GM21576 (cell line): ENCODE results near the gene PPP5C.
"Not testable (repeated sequence)": the region's sequence is repeated elsewhere in the genome, so short reads cannot be mapped to it uniquely, and the experiment has no call there.

Source experiments
- ATAC-seq: cut with Tn5 transposase; IDR thresholded peaks from one replicate; pipeline ENCODE4 v1.9.1; 2021; ENCODE audit warnings: mild to moderate bottlenecking, moderate library complexity; ENCODE audit not compliant: unreplicated experiment

The PPP5C gene

DNA sequence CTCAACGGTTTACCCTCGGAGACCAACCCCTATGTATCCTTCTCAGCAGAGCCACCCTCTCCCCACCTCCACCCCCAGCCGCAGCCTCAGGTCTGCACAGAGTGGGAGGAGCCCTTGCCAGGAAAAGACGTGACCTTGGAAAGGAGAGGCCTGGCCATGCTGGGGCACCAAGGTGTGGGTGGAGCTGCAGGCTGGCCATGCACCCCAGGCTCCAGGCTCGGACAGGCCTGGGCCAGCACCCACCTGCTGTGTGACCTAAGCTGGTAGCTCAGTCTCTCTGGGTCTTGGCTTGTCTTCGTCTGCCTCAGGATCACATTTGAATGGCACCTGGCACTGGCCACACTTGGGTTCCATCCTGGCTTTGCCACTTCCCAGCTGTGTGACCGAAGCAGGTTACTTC, 37.0 kb downstream of the PPP5C start:
- ATAC-seq = no peak

DNA sequence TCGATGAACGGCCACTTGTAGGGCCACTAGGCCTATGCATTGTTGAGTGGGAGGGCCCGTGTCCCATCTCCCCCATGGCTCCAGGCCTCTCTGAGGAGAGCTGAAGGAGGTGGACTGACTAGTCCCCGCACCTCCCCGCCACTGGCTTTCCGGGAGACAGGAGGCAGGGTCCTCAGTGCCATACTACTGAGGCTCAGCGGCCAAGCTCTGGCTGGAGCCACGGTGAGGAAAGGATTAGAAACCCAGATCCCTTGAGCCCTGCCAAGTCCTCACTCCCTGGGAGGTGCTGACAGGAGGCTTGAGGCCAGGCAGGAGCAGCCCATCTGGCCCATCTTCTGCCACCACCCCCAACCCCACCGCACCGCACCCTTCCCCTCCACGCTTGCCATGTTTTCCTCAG, 37.5 kb downstream of the PPP5C start:
- no peak for ATAC-seq

DNA sequence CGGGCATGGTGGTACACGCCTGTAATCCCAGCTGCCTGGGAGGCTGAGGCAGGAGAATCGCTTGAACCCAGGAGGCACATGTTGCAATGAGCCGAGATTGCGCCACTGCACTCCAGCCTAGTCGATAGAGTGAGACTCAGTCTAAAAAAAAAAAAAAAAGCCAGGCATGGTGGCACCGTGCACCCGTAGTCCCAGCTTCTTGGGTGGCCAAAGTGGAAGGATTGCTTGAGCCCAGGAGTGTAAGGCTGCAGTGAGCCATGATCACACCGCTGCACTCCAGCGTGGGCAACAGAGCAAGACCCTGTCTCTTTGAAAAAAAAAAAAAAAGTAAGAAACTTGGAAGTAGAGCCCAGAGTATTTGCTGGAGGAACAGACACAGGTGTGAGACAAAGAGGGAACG, 38.7 kb downstream of the PPP5C start:
- ATAC-seq = no peak

DNA sequence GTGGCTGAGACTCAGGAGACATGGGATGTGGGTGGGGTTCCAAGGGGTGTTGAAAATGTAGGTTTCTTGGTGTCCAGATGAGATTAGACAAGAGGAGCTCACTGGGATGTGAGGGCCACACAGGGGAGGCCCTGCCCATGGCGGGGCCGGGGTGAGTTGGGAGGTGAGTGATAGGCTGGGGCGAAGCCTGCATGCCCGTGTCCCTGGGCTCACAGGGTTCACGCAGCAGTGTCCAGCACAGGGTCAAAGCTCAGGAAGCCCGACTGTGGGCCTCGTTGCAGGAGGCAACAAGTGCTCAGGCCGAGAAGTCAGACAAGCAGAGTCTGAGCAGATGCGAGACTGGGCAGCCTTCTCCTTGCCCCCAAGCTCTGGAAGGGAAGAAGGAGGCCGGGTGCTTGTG, 39.3 kb downstream of the PPP5C start:
- ATAC-seq = no peak

DNA sequence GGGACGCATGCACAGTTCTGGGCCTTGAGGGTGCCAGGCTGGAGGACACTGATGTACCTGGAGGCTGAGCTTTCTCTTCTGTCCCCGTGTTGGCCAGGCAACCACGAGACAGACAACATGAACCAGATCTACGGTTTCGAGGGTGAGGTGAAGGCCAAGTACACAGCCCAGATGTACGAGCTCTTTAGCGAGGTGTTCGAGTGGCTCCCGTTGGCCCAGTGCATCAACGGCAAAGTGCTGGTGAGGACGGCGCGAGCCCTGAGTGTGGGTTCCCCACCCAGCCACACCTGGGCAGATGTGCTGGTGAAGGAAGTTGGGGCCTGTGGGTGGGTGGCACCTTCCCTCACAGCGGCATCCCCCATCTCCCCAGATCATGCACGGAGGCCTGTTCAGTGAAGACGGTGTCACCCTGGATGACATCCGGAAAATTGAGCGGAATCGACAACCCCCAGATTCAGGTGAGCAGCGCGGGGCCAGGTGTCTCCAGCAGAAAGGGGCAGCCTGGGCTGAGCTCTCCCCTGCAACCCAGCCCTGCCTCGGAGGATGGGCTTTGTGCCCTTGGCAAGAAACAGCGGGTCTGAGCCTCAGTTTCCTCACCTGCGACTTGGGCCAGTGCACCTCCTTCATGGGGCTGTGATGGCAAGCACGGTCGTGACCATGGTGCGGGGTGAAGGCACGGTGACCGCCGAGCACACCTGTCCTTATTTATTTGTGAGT, 40.3 kb downstream of the PPP5C start:
- no peak for ATAC-seq

DNA sequence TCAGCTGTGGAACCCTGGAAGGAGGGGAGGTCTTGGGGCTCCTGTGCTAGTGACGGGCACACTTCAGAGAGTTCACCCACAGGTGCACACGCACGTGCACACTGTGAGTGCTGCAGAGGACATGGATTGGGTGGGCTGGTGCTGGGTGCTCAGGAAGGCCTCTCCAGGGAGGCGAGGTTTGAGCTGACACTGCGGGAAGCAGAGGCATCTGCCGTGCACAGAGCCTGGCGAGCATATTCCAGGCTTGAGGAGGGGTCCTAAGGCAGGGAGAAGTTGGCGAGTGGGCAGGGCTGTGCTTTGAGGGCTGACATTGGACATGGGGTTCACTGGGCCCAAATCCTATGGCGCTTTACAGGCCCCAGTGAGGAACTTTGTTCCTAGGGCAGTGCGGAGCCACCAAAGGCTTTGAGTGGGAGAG, 40.8 kb downstream of the PPP5C start:
- ATAC-seq = no peak

DNA sequence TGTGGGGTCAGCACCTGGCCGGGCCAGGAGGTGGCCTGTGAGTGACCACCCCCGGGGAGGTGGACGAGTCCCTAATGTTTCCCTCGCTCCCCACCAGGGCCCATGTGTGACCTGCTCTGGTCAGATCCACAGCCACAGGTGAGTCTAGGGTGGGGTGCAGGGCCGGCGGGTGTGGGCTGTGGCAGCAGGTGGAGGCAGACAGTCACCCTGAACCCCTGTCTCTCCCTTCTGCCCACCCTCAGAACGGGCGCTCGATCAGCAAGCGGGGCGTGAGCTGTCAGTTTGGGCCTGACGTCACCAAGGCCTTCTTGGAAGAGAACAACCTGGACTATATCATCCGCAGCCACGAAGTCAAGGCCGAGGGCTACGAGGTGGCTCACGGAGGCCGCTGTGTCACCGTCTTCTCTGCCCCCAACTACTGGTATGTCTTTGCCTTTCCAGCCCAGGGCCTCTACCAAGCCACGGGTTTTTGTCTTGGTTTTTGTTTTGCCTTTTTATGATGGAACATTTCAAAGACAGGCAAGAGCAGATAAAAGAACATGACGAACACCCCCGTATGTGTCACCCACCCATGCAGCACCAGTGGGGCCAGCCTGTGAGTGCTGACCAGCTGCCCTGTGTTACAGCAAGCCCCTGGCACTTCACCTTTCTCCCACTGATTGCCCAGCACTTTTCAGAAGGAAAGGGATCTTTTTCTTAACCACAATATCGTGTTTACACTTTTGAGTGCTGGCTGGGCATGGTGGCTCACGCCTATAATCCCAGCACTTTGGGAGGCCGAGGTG, 41.6 kb downstream of the PPP5C start:
- no peak for ATAC-seq

DNA sequence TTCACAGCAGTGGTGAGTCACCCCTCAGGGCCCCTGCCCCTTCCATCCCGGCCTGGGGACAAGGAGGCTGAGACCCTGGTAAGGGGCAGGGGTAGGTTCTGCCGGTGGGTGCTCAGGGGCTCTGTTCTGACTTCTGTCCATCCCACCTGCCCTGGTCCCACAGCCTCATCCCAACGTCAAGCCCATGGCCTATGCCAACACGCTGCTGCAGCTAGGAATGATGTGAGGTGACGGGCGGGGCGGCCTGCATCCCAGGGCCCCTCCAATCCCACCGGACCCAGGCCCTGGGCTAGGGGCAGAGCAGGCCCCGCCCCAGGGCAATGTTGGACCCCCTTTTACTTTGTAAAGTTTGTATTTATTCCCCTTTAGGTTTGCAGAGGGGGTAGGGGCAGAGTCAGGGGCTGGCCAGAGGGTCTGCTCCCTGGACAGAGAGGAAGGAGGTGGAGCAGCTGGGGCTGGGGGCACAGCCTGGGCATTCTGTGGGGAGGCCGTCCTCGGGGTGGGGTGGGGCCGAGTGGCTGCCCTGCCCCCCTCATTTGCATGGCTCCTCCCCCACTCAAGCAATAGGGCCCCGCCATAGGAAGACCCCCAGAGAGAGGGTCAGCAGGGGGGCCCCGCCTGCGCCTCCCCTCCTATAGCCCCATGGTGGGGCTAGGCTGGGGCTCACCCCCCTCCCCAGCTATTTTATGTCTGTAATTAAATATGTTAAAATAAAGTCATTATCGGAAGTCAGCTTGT, 43.4 kb downstream of the PPP5C start:
- ATAC-seq = no peak

DNA sequence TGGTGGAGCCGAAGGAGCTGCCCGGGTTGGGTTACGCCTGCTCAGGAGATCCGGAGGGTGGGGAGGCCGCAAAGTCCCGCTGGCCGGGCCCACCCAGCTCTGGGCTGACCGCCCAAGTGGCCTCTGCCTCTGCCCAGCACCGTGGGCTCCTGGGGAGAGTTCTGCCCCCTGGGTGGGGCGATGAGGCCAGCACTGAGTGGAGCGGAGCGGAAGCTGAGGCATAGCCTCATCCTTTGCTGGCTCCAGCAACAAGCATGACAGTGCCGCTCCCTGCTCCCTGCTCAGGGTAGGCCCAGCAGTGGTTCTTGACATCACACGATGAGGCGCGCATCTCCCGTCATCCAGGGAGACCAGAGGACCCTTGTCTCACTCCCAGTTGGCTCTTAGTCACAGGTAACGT, 44.0 kb downstream of the PPP5C start:
- no peak for ATAC-seq

DNA sequence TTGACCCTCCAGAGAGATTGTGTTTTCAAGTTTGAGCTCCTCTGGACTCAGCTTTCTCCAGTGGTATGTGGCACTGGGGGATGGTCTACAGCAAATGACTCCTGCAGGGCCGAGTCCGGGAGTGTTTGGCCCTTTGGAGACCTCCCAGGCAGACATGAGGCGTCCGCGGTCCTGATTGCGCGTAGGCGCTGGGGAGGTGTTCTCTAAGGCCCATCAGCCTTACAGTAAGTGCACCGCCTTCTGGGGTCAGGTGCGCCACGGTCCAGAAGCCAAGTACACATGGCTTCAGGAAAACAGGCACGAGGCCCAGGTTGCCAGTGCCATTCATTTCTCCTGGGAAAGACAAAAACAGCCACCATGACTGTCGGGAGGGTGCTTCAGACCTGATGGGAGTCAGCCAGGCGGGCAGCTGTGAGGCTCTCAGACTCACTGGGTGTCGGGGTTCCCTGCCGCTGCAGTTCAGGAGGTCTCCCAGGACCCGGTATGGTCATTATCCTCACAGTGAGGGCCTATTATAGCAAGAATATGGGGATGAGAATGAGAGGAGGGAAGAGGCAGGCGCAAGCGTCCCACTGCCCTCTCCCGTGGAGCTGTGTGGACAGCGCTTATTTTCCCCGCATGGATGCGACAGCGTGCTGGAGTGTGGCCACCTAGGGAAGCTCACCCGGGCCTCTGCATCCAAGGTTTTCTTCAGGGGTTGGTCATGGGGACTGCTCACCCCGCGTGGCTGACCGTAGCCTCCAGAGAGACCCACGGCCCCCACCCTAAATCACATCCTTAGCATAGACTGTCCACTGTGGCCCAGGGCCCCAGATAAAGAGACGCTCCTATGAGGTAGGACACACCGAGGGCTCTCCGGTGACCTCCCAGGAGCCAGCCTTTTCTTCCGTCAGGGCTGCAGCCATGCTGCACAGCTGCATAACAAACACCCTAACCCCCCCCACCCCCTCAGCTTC, 44.7 kb downstream of the PPP5C start:
- ATAC-seq = no peak

DNA sequence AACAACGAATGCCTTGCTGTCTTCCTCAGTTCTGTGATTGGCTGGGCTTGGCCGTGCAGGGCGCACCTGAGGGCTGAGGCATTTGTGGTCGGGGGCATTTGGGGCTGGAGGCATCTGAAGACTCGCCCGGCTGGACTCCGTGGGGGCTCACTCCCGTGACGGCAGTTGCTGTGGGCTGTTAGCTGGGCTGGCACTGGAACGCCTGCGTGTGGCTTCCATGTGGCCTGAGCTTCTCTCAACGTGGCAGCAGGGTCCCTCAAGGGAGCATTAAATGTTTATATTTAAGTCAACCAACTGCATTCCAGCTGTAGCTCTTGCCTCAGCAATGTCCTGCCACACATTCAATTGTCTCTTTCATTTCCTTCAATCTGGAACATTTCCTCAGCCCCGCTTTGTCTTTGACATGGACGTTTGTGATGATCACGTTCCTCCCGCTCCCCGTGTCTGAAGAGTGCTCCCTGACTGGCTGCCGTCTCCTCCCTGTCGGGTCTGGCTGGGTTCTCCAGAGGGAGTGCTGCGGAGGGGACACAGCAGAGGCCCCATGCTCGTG, 45.4 kb downstream of the PPP5C start:
- no peak for ATAC-seq

DNA sequence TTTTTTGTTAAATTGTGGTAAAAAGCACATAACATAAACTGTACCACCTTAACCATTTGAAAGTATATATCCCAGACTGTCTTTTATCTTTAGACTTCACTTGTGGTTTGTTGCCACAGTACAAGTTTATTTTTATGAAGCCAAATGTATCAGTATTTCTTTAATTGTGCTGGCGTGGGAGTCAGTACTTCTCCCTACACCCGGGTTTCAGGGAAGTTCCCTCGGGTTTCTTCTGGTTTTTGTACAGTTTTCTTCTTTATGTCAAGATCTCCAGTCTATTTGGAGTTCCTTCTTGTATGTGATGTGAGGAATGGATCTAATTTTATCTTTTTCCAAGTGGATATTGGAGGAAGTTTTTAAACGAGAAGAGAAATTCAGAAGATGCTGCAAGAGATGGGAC, 46.0 kb downstream of the PPP5C start:
- no peak for ATAC-seq

DNA sequence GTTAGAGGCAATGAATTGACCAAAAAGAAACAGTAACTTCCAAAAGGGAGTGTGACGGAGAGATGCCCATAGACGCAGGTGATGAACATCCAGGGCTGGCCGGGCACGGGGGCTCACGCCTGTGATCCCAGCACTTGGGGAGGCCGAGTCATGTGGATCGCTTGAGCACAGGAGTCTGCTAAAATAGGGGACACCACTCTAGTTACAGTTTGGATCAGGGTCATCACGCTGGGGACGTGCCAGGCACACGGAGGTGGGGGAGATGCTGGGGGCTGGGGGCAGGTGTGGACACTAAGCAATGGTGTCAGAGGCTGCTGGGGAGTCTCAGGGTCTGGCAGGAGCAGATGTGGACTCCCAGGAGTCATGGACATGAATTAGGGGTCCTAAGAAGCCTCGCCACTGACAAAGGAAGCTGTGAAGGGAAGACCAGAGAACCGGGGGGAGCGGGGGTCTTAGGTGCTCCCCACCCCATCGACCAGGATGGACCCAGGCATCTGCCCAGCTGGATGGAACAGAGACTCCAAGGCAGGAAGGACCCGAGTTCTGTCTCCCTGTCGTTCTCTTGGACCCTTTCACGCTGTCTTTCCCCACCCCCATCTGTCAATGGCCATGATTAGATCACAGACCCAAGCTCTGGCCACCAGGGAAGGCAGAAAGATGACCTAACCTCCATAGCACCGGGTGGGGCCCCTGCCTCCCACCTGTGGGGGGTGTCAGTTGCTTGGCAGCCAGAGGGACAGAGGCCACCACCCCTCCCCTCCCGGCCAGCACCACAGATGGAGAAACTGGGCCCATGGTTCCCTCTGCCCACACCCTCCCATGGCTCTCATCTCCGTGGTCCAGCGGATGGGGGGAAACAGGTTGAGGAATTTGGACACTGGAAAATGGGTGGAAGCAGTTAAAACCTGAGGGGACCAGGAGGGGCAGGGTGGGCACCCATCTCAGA, 46.8 kb downstream of the PPP5C start:
- ATAC-seq = no peak

DNA sequence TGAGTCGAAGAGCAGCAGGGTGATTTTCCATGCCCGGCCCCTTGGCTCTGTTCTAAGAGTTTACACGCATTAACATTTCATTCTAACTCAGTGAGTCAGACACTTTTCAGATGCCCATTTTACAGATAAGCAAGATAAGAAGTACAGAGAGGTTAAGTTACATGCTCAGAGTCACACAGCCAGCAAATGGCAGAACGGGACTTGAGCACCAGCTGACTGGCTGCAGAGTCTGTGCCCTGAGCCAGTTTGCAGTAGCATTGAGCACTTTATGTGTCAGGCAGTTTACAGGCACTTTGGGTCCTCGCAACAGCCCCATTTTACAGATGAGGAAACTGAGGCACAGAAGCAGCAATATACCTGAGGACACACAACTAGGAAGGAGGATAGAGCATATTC, 47.5 kb downstream of the PPP5C start:
- ATAC-seq = no peak

DNA sequence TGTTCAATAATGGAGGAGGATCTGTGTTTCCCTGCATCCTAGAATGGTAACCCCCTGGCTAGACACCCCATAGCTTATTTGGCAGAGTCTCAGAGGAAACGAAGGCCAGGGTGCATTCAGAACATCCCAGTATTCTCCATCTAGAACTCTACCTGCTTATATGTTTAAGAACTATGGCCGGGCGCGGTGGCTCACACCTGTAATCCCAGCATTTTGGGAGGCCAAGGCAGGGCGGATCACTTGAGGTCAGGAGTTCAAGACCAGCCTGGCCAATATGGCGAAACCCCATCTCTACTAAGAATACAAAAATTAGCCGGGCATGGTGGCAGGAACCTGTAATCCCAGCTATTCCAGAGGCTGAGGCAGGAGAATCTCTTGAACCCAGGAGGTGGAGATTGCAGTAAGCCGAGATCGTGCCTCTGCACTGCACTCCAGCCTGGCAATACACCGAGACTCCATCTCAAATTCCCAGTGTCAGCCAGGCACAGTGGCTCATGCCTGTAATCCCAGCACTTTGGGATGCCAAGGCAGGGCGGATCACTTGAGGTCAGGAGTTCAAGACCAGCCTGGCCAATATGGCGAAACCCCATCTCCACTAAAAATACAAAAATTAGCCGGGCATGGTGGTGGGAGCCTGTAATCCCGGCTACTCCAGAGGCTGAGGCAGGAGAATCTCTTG, 51.1 kb downstream of the PPP5C start:
- not testable (repeated sequence) for ATAC-seq

DNA sequence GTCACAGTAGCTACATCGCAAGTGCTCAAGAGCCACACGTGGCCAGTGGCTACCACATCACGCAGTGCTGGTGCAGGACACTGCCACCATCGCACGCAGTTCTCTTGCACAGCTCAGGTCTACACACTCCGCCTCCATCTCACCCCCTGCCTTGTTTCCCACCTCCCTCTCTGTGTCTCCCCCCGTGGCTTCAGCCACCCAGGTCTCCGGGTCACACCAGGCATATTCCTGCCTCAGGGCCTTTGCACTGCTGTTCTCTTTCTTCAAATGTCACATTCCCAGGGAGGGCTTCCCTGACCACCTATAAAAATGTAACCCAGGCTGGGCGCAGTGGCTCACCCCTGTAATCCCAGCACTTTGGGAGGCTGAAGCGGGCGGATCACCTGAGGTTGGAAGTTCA, 55.8 kb downstream of the PPP5C start:
- ATAC-seq = no peak

DNA sequence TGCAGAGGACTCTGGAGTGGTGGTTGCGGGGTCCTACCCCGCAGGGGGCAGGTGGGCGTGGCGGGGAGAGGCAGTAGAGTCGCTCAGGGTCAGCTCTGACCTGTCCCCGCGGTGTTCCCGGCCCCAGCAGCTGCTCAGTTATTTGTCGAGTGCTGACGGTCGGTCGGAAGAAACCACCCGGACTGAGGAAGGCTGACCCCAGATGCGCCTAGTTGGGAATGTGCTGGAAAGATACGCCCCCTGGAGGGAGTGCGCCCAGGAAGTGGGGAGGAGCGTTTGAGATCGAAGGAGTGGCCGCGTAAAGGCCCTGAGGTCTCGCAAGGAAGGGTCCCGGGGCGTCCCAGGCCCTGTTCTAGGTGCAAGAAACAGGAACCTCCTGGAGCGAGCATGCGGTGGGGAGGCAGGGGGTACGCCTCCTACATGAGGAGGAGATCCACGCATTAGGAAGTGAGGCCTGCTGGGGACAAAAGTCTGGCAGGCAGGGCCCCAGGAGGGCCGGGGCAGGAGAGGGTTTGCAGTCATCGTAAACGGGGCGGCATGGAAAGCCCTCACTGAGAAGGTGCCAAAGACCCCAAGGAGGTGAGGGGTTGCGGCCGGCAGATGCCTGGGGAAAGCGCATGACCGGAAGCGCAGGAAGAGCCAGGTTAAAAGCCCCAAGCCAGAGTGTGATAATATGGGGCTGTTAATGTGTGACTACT, 57.3 kb downstream of the PPP5C start:
- ATAC-seq = no peak
